Stromal cell of bone marrow (primary cell): Measurements from ENCODE around the gene WWOX.
"Not testable (repeated sequence)": the region's sequence is repeated elsewhere in the genome, so short reads cannot be mapped to it uniquely, and the experiment has no call there.

Experiments
- DNase-seq: peaks from one replicate; pipeline ENCODE4 v3.0.0-alpha.2; 2012; ENCODE audit warnings: low read depth

The WWOX gene

GRCh38 chr16:78577630-78578029 lies 478.2 kb downstream of the WWOX start:
- DNase-seq = no peak

- DNase-seq = no peak
Observed at GRCh38 chr16:78579020-78579419, 479.6 kb downstream of the WWOX start.

GRCh38 chr16:78583441-78583840 lies 484.0 kb downstream of the WWOX start:
- DNase-seq = no peak

- no peak for DNase-seq
Observed at GRCh38 chr16:78584213-78584860, 484.9 kb downstream of the WWOX start.

- no peak for DNase-seq
Observed at GRCh38 chr16:78584991-78585390, 485.5 kb downstream of the WWOX start.

GRCh38 chr16:78589331-78589730 lies 489.9 kb downstream of the WWOX start:
- DNase-seq = no peak

- DNase-seq = no peak
Observed at GRCh38 chr16:78591682-78592103, 492.2 kb downstream of the WWOX start.

GRCh38 chr16:78592111-78592510 lies 492.7 kb downstream of the WWOX start:
- DNase-seq = no peak

- DNase-seq = no peak
Observed at GRCh38 chr16:78593352-78593751, 493.9 kb downstream of the WWOX start.

GRCh38 chr16:78594191-78594590 lies 494.7 kb downstream of the WWOX start:
- no peak for DNase-seq

GRCh38 chr16:78596348-78596995 lies 497.0 kb downstream of the WWOX start:
- no peak for DNase-seq

- no peak for DNase-seq
Observed at GRCh38 chr16:78596996-78597422, 497.6 kb downstream of the WWOX start.

- no peak for DNase-seq
Observed at GRCh38 chr16:78597809-78598570, 498.5 kb downstream of the WWOX start.

- DNase-seq = no peak
Observed at GRCh38 chr16:78599271-78599670, 499.8 kb downstream of the WWOX start.

- DNase-seq = not testable (repeated sequence)
Observed at GRCh38 chr16:78604423-78605062, 505.1 kb downstream of the WWOX start.

GRCh38 chr16:78605548-78606101 lies 506.2 kb downstream of the WWOX start:
- DNase-seq = no peak

- DNase-seq = no peak
Observed at GRCh38 chr16:78606545-78606944, 507.1 kb downstream of the WWOX start.

- DNase-seq = no peak
Observed at GRCh38 chr16:78607022-78607421, 507.6 kb downstream of the WWOX start.

GRCh38 chr16:78607465-78607864 lies 508.0 kb downstream of the WWOX start:
- DNase-seq = peak; percentile 27

- DNase-seq = no peak
Observed at GRCh38 chr16:78608305-78608776, 508.9 kb downstream of the WWOX start.

- no peak for DNase-seq
Observed at GRCh38 chr16:78609402-78610274, 510.2 kb downstream of the WWOX start.
